ENCODE results near the gene DET1.

Gene DET1

GRCh38 chr15:88467073-88467934, 79.2 kb downstream of the DET1 start, which contains the start of the genes MRPL46 and MRPS11 (continued):
- TF ChIP-seq ZNF274 (IDR thresholded peaks at IDR 0.05; ENCODE audit: low read length): no peak
- no peak for TF ChIP-seq ZNF274 (tag by site-specific recombination; IDR thresholded peaks at IDR 0.05; ENCODE audit: borderline replicate concordance)
- no peak for TF ChIP-seq ZNF433 (tag by site-specific recombination; IDR thresholded peaks at IDR 0.05; ENCODE audit: low read depth)
- no peak; the same call in 1 of the 2 replicates for TF ChIP-seq ZNF391 (tag by site-specific recombination; IDR thresholded peaks at IDR 0.05; ENCODE audit: borderline replicate concordance, low read depth)
- peak; percentile 89 for TF ChIP-seq ZBTB17 (tag by site-specific recombination; IDR thresholded peaks at IDR 0.05)
- no peak for TF ChIP-seq ZNF571 (tag by site-specific recombination; IDR thresholded peaks at IDR 0.05)
- 0 out of 2 replicates have a peak, but pooled peaks have one; percentile 13 for TF ChIP-seq ZSCAN23 (tag by site-specific recombination; IDR thresholded peaks at IDR 0.05)
- TF ChIP-seq ZNF704 (tag by site-specific recombination; IDR thresholded peaks at IDR 0.05): peak; percentile 92; the same call in 1 of the 2 replicates
- TF ChIP-seq HOXD13 (CRISPR knock-in tag; IDR thresholded peaks at IDR 0.05; ENCODE audit: borderline replicate concordance): no peak
- TF ChIP-seq ZNF24 (tag by site-specific recombination; IDR thresholded peaks at IDR 0.05): peak; percentile 77; the same call in 1 of the 2 replicates
- TF ChIP-seq, protein P1, sequence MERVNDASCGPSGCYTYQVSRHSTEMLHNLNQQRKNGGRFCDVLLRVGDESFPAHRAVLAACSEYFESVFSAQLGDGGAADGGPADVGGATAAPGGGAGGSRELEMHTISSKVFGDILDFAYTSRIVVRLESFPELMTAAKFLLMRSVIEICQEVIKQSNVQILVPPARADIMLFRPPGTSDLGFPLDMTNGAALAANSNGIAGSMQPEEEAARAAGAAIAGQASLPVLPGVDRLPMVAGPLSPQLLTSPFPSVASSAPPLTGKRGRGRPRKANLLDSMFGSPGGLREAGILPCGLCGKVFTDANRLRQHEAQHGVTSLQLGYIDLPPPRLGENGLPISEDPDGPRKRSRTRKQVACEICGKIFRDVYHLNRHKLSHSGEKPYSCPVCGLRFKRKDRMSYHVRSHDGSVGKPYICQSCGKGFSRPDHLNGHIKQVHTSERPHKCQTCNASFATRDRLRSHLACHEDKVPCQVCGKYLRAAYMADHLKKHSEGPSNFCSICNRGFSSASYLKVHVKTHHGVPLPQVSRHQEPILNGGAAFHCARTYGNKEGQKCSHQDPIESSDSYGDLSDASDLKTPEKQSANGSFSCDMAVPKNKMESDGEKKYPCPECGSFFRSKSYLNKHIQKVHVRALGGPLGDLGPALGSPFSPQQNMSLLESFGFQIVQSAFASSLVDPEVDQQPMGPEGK (tag by site-specific recombination; IDR thresholded peaks at IDR 0.05): 0 out of 2 replicates have a peak, but pooled peaks have one; percentile 19
- no peak for TF ChIP-seq ZNF830 (tag by site-specific recombination; IDR thresholded peaks at IDR 0.05; ENCODE audit: low read depth)
- TF ChIP-seq ZBTB1 (tag by site-specific recombination; IDR thresholded peaks at IDR 0.05): no peak
- TF ChIP-seq ZNF239 (tag by site-specific recombination; IDR thresholded peaks at IDR 0.05): no peak
- TF ChIP-seq ZNF510 (tag by site-specific recombination; IDR thresholded peaks at IDR 0.05; ENCODE audit: insufficient replicate concordance): no peak
- peak; percentile 100 for TF ChIP-seq PRDM10 (tag by site-specific recombination; IDR thresholded peaks at IDR 0.05)
- TF ChIP-seq ZNF37A (tag by site-specific recombination; IDR thresholded peaks at IDR 0.05): no peak
- TF ChIP-seq PRDM6 (tag by site-specific recombination; IDR thresholded peaks at IDR 0.05): no peak
- TF ChIP-seq, protein P2, sequence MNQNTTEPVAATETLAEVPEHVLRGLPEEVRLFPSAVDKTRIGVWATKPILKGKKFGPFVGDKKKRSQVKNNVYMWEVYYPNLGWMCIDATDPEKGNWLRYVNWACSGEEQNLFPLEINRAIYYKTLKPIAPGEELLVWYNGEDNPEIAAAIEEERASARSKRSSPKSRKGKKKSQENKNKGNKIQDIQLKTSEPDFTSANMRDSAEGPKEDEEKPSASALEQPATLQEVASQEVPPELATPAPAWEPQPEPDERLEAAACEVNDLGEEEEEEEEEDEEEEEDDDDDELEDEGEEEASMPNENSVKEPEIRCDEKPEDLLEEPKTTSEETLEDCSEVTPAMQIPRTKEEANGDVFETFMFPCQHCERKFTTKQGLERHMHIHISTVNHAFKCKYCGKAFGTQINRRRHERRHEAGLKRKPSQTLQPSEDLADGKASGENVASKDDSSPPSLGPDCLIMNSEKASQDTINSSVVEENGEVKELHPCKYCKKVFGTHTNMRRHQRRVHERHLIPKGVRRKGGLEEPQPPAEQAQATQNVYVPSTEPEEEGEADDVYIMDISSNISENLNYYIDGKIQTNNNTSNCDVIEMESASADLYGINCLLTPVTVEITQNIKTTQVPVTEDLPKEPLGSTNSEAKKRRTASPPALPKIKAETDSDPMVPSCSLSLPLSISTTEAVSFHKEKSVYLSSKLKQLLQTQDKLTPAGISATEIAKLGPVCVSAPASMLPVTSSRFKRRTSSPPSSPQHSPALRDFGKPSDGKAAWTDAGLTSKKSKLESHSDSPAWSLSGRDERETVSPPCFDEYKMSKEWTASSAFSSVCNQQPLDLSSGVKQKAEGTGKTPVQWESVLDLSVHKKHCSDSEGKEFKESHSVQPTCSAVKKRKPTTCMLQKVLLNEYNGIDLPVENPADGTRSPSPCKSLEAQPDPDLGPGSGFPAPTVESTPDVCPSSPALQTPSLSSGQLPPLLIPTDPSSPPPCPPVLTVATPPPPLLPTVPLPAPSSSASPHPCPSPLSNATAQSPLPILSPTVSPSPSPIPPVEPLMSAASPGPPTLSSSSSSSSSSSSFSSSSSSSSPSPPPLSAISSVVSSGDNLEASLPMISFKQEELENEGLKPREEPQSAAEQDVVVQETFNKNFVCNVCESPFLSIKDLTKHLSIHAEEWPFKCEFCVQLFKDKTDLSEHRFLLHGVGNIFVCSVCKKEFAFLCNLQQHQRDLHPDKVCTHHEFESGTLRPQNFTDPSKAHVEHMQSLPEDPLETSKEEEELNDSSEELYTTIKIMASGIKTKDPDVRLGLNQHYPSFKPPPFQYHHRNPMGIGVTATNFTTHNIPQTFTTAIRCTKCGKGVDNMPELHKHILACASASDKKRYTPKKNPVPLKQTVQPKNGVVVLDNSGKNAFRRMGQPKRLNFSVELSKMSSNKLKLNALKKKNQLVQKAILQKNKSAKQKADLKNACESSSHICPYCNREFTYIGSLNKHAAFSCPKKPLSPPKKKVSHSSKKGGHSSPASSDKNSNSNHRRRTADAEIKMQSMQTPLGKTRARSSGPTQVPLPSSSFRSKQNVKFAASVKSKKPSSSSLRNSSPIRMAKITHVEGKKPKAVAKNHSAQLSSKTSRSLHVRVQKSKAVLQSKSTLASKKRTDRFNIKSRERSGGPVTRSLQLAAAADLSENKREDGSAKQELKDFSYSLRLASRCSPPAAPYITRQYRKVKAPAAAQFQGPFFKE (tag by site-specific recombination; IDR thresholded peaks at IDR 0.05; ENCODE audit: borderline replicate concordance): no peak
- no peak for TF ChIP-seq ZNF132 (tag by site-specific recombination; IDR thresholded peaks at IDR 0.05; ENCODE audit: borderline replicate concordance)
- TF ChIP-seq ZNF175 (tag by site-specific recombination; IDR thresholded peaks at IDR 0.05): no peak
- TF ChIP-seq ZNF600 (tag by site-specific recombination; IDR thresholded peaks at IDR 0.05): peak; percentile 91
- no peak for TF ChIP-seq ZNF133 (tag by site-specific recombination; IDR thresholded peaks at IDR 0.05)
- TF ChIP-seq ZNF747 (tag by site-specific recombination; IDR thresholded peaks at IDR 0.05): no peak
- TF ChIP-seq OVOL3 (tag by site-specific recombination; IDR thresholded peaks at IDR 0.05): peak; percentile 55; the same call in 1 of the 2 replicates

All from HEK293 (cell line).